HuH-7.5 (cell line): ENCODE measurements around the gene CNTNAP2.
"Not testable (repeated sequence)": the region's sequence is repeated elsewhere in the genome, so short reads cannot be mapped to it uniquely, and the experiment has no call there.

Experiments used
- DNase-seq: peaks from one replicate; pipeline ENCODE4 v3.0.0; 2011; ENCODE audit warnings: low spot score

Gene CNTNAP2

GRCh38 chr7:148318102-148318811 is 2201.7 kb downstream of the CNTNAP2 start:
- DNase-seq: no peak

GRCh38 chr7:148318838-148319237 is 2202.2 kb downstream of the CNTNAP2 start:
- no peak for DNase-seq

- no peak for DNase-seq
Measured at GRCh38 chr7:148319316-148319808, 2202.8 kb downstream of the CNTNAP2 start.

GRCh38 chr7:148325208-148325607 is 2208.6 kb downstream of the CNTNAP2 start:
- DNase-seq: no peak

- DNase-seq: no peak
Measured at GRCh38 chr7:148327379-148327778, 2210.8 kb downstream of the CNTNAP2 start.

GRCh38 chr7:148328906-148329305 is 2212.3 kb downstream of the CNTNAP2 start:
- DNase-seq: no peak

GRCh38 chr7:148330124-148330818 is 2213.7 kb downstream of the CNTNAP2 start:
- no peak for DNase-seq

- no peak for DNase-seq
Measured at GRCh38 chr7:148330822-148331221, 2214.2 kb downstream of the CNTNAP2 start.

GRCh38 chr7:148331456-148331855 is 2214.9 kb downstream of the CNTNAP2 start:
- not testable (repeated sequence) for DNase-seq

- DNase-seq: no peak
Measured at GRCh38 chr7:148332191-148333186, 2215.9 kb downstream of the CNTNAP2 start.

- DNase-seq: no peak
Measured at GRCh38 chr7:148334441-148334956, 2217.9 kb downstream of the CNTNAP2 start.

GRCh38 chr7:148334959-148335577 is 2218.5 kb downstream of the CNTNAP2 start:
- DNase-seq: no peak

- DNase-seq: no peak
Measured at GRCh38 chr7:148335790-148336189, 2219.2 kb downstream of the CNTNAP2 start.

GRCh38 chr7:148336411-148336810 is 2219.8 kb downstream of the CNTNAP2 start:
- DNase-seq: no peak

GRCh38 chr7:148337246-148337965 is 2220.8 kb downstream of the CNTNAP2 start:
- DNase-seq: no peak

GRCh38 chr7:148337995-148338747 is 2221.6 kb downstream of the CNTNAP2 start:
- DNase-seq: no peak

GRCh38 chr7:148340438-148341280 is 2224.1 kb downstream of the CNTNAP2 start:
- no peak for DNase-seq

- no peak for DNase-seq
Measured at GRCh38 chr7:148344406-148344805, 2227.8 kb downstream of the CNTNAP2 start.

- DNase-seq: no peak
Measured at GRCh38 chr7:148347981-148348380, 2231.4 kb downstream of the CNTNAP2 start.
